ENCODE data around the gene CACNA1S. TPM values are rescaled to one million over a fixed set of nuclear protein-coding genes. Genes with fewer than 3 reads are reported as not detected.

CACNA1S gene
- total RNA-seq, 1 experiment from 2014 or later, result not detected

GRCh38 chr1:201142849-201143725 is 30.9 kb upstream of the CACNA1S start:
- Histone ChIP-seq H4K20me1 (ENCODE audit: insufficient read depth, low read depth, low read length) (peaks cover 4% of the 10 kb centered on the region; the same call in 1 of the 2 replicates), H3K4me3 (ENCODE audit: low read length) (no peak overlapping the region), H3K9ac (ENCODE audit: low read length) (no peak overlapping the region), H3K27me3 (ENCODE audit: low read length) (no peaks in the 10 kb centered on the region), H3K4me2 (ENCODE audit: low read depth, low read length, poor library complexity, severe bottlenecking) (no peak overlapping the region), H2AFZ (ENCODE audit: low read length) (no peak overlapping the region), H3K4me1 (ENCODE audit: low read length) (peaks cover 8% of the 10 kb centered on the region), H3K36me3 (ENCODE audit: insufficient read depth, low read length) (no peaks in the 10 kb centered on the region; the same call in 1 of the 2 replicates), H3K27ac (ENCODE audit: low read length) (no peak overlapping the region), H3K9me2 (replicated peaks; ENCODE audit: insufficient read depth, low read length) (no peaks in the 10 kb centered on the region), H3K79me2 (ENCODE audit: low read length) (no peaks in the 10 kb centered on the region), H3K9me3 (ENCODE audit: low read length) (no peaks in the 10 kb centered on the region)
- no peak for DNase-seq

- Histone ChIP-seq H3K4me2 (ENCODE audit: low read depth, low read length, poor library complexity, severe bottlenecking) (no peak overlapping the region), H3K27ac (ENCODE audit: low read length) (no peak overlapping the region), H4K20me1 (ENCODE audit: insufficient read depth, low read depth, low read length) (peaks cover 4% of the 10 kb centered on the region; the same call in 1 of the 2 replicates), H3K4me1 (ENCODE audit: low read length) (peaks cover 8% of the 10 kb centered on the region), H3K36me3 (ENCODE audit: insufficient read depth, low read length) (no peaks in the 10 kb centered on the region), H3K79me2 (ENCODE audit: low read length) (no peaks in the 10 kb centered on the region), H3K4me3 (ENCODE audit: low read length) (no peak overlapping the region), H3K9me3 (ENCODE audit: low read length) (no peaks in the 10 kb centered on the region), H3K27me3 (ENCODE audit: low read length) (no peaks in the 10 kb centered on the region), H3K9me2 (replicated peaks; ENCODE audit: insufficient read depth, low read length) (no peaks in the 10 kb centered on the region), H2AFZ (ENCODE audit: low read length) (no peak overlapping the region), H3K9ac (ENCODE audit: low read length) (no peak overlapping the region)
- no peak for DNase-seq
Observed at GRCh38 chr1:201142011-201142848, 30.0 kb upstream of the CACNA1S start.

GRCh38 chr1:201141418-201141817 is 29.2 kb upstream of the CACNA1S start:
- Histone ChIP-seq H3K4me1 (ENCODE audit: low read length) (peaks cover 8% of the 10 kb centered on the region), H3K9ac (ENCODE audit: low read length) (no peak overlapping the region), H3K27me3 (ENCODE audit: low read length) (no peaks in the 10 kb centered on the region), H3K36me3 (ENCODE audit: insufficient read depth, low read length) (no peaks in the 10 kb centered on the region), H3K4me2 (ENCODE audit: low read depth, low read length, poor library complexity, severe bottlenecking) (no peak overlapping the region), H3K27ac (ENCODE audit: low read length) (no peak overlapping the region), H2AFZ (ENCODE audit: low read length) (no peak overlapping the region), H3K4me3 (ENCODE audit: low read length) (no peak overlapping the region), H3K9me3 (ENCODE audit: low read length) (no peaks in the 10 kb centered on the region), H3K9me2 (replicated peaks; ENCODE audit: insufficient read depth, low read length) (no peaks in the 10 kb centered on the region), H3K79me2 (ENCODE audit: low read length) (no peaks in the 10 kb centered on the region), H4K20me1 (ENCODE audit: insufficient read depth, low read depth, low read length) (peaks cover 4% of the 10 kb centered on the region; the same call in 1 of the 2 replicates)
- no peak for DNase-seq

- H4K20me1 ChIP-seq (ENCODE audit: insufficient read depth, low read depth, low read length), result peaks cover 4% of the 10 kb centered on the region; the same call in 1 of the 2 replicates
Observed at GRCh38 chr1:201140941-201141260, 28.7 kb upstream of the CACNA1S start.

GRCh38 chr1:201140235-201140940 is 28.2 kb upstream of the CACNA1S start:
- Histone ChIP-seq H3K4me2 (ENCODE audit: low read depth, low read length, poor library complexity, severe bottlenecking) (no peak overlapping the region), H4K20me1 (ENCODE audit: insufficient read depth, low read depth, low read length) (peaks cover 4% of the 10 kb centered on the region; the same call in 1 of the 2 replicates), H3K36me3 (ENCODE audit: insufficient read depth, low read length) (no peaks in the 10 kb centered on the region), H3K9ac (ENCODE audit: low read length) (no peak overlapping the region), H2AFZ (ENCODE audit: low read length) (no peak overlapping the region), H3K9me2 (replicated peaks; ENCODE audit: insufficient read depth, low read length) (no peaks in the 10 kb centered on the region), H3K27ac (ENCODE audit: low read length) (no peak overlapping the region), H3K4me3 (ENCODE audit: low read length) (no peak overlapping the region), H3K4me1 (ENCODE audit: low read length) (peaks cover 8% of the 10 kb centered on the region), H3K9me3 (ENCODE audit: low read length) (no peaks in the 10 kb centered on the region), H3K79me2 (ENCODE audit: low read length) (no peaks in the 10 kb centered on the region), H3K27me3 (ENCODE audit: low read length) (no peaks in the 10 kb centered on the region)
- DNase-seq, result no peak

More at GRCh38 chr1:201140941-201141260, 28.7 kb upstream of the CACNA1S start:
- Histone ChIP-seq H3K4me3 (ENCODE audit: low read length) (no peak overlapping the region), H3K79me2 (ENCODE audit: low read length) (no peaks in the 10 kb centered on the region), H3K27me3 (ENCODE audit: low read length) (no peaks in the 10 kb centered on the region), H3K9ac (ENCODE audit: low read length) (no peak overlapping the region), H3K36me3 (ENCODE audit: insufficient read depth, low read length) (no peaks in the 10 kb centered on the region), H3K27ac (ENCODE audit: low read length) (no peak overlapping the region), H3K9me3 (ENCODE audit: low read length) (no peaks in the 10 kb centered on the region), H3K4me1 (ENCODE audit: low read length) (peaks cover 8% of the 10 kb centered on the region), H2AFZ (ENCODE audit: low read length) (no peak overlapping the region), H3K4me2 (ENCODE audit: low read depth, low read length, poor library complexity, severe bottlenecking) (no peak overlapping the region), H3K9me2 (replicated peaks; ENCODE audit: insufficient read depth, low read length) (no peaks in the 10 kb centered on the region)
- no peak for DNase-seq

GRCh38 chr1:201139756-201140155 is 27.5 kb upstream of the CACNA1S start:
- H3K9ac ChIP-seq (ENCODE audit: low read length), result no peak overlapping the region
- H4K20me1 ChIP-seq (ENCODE audit: insufficient read depth, low read depth, low read length), result peaks cover 4% of the 10 kb centered on the region; the same call in 1 of the 2 replicates
- H3K9me2 ChIP-seq (replicated peaks; ENCODE audit: insufficient read depth, low read length), result no peaks in the 10 kb centered on the region
- no peaks in the 10 kb centered on the region for H3K79me2 ChIP-seq (ENCODE audit: low read length)
- H3K27ac ChIP-seq (ENCODE audit: low read length), result no peak overlapping the region
- peaks cover 8% of the 10 kb centered on the region for H3K4me1 ChIP-seq (ENCODE audit: low read length)
- no peak overlapping the region for H3K4me3 ChIP-seq (ENCODE audit: low read length)
- no peak overlapping the region for H3K4me2 ChIP-seq (ENCODE audit: low read depth, low read length, poor library complexity, severe bottlenecking)
- DNase-seq, result no peak
- no peaks in the 10 kb centered on the region for H3K36me3 ChIP-seq (ENCODE audit: insufficient read depth, low read length)
- H2AFZ ChIP-seq (ENCODE audit: low read length), result no peak overlapping the region
- no peaks in the 10 kb centered on the region for H3K27me3 ChIP-seq (ENCODE audit: low read length)
- H3K9me3 ChIP-seq (ENCODE audit: low read length), result no peaks in the 10 kb centered on the region

- Histone ChIP-seq H3K79me2 (ENCODE audit: low read length) (no peaks in the 10 kb centered on the region), H3K36me3 (ENCODE audit: insufficient read depth, low read length) (no peaks in the 10 kb centered on the region), H3K27ac (ENCODE audit: low read length) (no peak overlapping the region), H3K4me3 (ENCODE audit: low read length) (no peak overlapping the region), H3K27me3 (ENCODE audit: low read length) (no peaks in the 10 kb centered on the region), H3K4me1 (ENCODE audit: low read length) (peaks cover 8% of the 10 kb centered on the region), H3K9me3 (ENCODE audit: low read length) (no peaks in the 10 kb centered on the region), H2AFZ (ENCODE audit: low read length) (no peak overlapping the region), H3K9ac (ENCODE audit: low read length) (no peak overlapping the region), H3K4me2 (ENCODE audit: low read depth, low read length, poor library complexity, severe bottlenecking) (no peak overlapping the region), H4K20me1 (ENCODE audit: insufficient read depth, low read depth, low read length) (peaks cover 4% of the 10 kb centered on the region; the same call in 1 of the 2 replicates), H3K9me2 (replicated peaks; ENCODE audit: insufficient read depth, low read length) (no peaks in the 10 kb centered on the region)
- no peak for DNase-seq
Observed at GRCh38 chr1:201139306-201139705, 27.1 kb upstream of the CACNA1S start.

All from Karpas-422 (cell line).